H1 (cell line): ENCODE measurements around the gene CDH16. TPM values are rescaled to one million over a fixed set of nuclear protein-coding genes. Genes with fewer than 3 reads are reported as not detected.

ENCODE experiments used
- CTCF ChIA-PET: fragments of 300-600 bp; sonication (Branson Sonifier 250); formaldehyde crosslinking; loops from one replicate; lab custom pipeline; 2021; ENCODE audit not compliant: partially characterized antibody; lab: Charles Lee
- POLR2A ChIA-PET: fragments of 300-600 bp; sonication (Branson Sonifier 250); formaldehyde crosslinking; loops from one replicate; lab custom pipeline; 2021; ENCODE audit warnings: inconsistent platforms; ENCODE audit not compliant: partially characterized antibody; lab: Charles Lee
- DNase-seq, 2 experiments: peaks; one replicate each; pipeline versions ENCODE4 v3.0.0 to v3.0.0-alpha.2; 2010 to 2022; ENCODE audit warnings: low spot score in 2 of 2, low read depth in 1 of 2, mixed read lengths in 1 of 2
- FAIRE-seq: peaks from 2 replicates; lab custom pipeline; 2011; peaks lifted over from hg19 to GRCh38; lab: Jason Lieb, UNC
- H2AFZ ChIP-seq: 2 replicates; pipeline ENCODE4 v1.8.1; 2012; ENCODE audit warnings: low read length, inconsistent platforms
- H2AK5ac ChIP-seq: 2 replicates; pipeline ENCODE4 v1.6.1; 2013; ENCODE audit warnings: low read depth, low read length
- H2BK120ac ChIP-seq: replicated peaks from 2 replicates; pipeline ENCODE3; 2013; ENCODE audit warnings: low read depth, low read length, inconsistent platforms
- H2BK12ac ChIP-seq: 2 replicates; pipeline ENCODE4 v1.6.1; 2013; ENCODE audit warnings: low read depth, low read length
- H2BK15ac ChIP-seq: 2 replicates; pipeline ENCODE4 v1.6.1; 2013; ENCODE audit warnings: low read length
- H2BK20ac ChIP-seq: 2 replicates; pipeline ENCODE4 v1.6.1; 2013; ENCODE audit warnings: low read length
- H2BK5ac ChIP-seq: 2 replicates; pipeline ENCODE4 v1.6.1; 2013; ENCODE audit warnings: low read depth, low read length
- H3K14ac ChIP-seq: 2 replicates; pipeline ENCODE4 v1.6.1; 2013; ENCODE audit warnings: inconsistent platforms; ENCODE audit not compliant: insufficient read length
- H3K18ac ChIP-seq: 2 replicates; pipeline ENCODE4 v1.6.1; 2013; ENCODE audit warnings: low read length; ENCODE audit errors: extremely low read depth
- H3K23ac ChIP-seq: 2 replicates; pipeline ENCODE4 v1.6.1; 2013; ENCODE audit warnings: inconsistent platforms; ENCODE audit not compliant: insufficient read length
- H3K23me2 ChIP-seq: 2 replicates; pipeline ENCODE4 v1.6.1; 2013; ENCODE audit warnings: low read depth, low read length
- H3K27ac ChIP-seq: 2 replicates; pipeline ENCODE4 v1.6.1; 2011; ENCODE audit warnings: low read depth, low read length, inconsistent platforms
- H3K27me3 ChIP-seq, 4 experiments: replicated peaks in 1 of 4; 1 replicate in 1 of 4; 2 replicates in 3 of 4; pipeline versions ENCODE4 v1.6.1 to v1.8.1; 2011 to 2013; ENCODE audit warnings: low read length in 3 of 4, mild to moderate bottlenecking in 3 of 4, inconsistent platforms in 2 of 4, mixed read lengths in 2 of 4, moderate library complexity in 1 of 4; ENCODE audit not compliant: control insufficient read depth in 3 of 4, insufficient read depth in 3 of 4; ENCODE audit errors: extremely low read depth in 1 of 4
- H3K36me3 ChIP-seq, 4 experiments: 2 replicates each; pipeline versions ENCODE4 v1.6.1 to v1.8.1; 2011 to 2013; ENCODE audit warnings: mild to moderate bottlenecking in 4 of 4, low read length in 3 of 4, moderate library complexity in 2 of 4, control low read depth in 1 of 4, inconsistent platforms in 1 of 4; ENCODE audit not compliant: insufficient read depth in 4 of 4, control insufficient read depth in 2 of 4
- H3K4ac ChIP-seq: replicated peaks from 2 replicates; pipeline ENCODE3; 2013; ENCODE audit warnings: low read length, low read depth, mixed read lengths, inconsistent platforms; ENCODE audit not compliant: insufficient read length
- H3K4me1 ChIP-seq, 4 experiments: replicated peaks in 1 of 4; 1 replicate in 1 of 4; 2 replicates in 3 of 4; pipeline versions ENCODE4 v1.6.1 to v1.8.1; 2011 to 2013; ENCODE audit warnings: low read length in 3 of 4, inconsistent platforms in 2 of 4, mixed read lengths in 1 of 4; ENCODE audit not compliant: insufficient read depth in 4 of 4, control insufficient read depth in 3 of 4
- H3K4me2 ChIP-seq, 2 experiments: 2 replicates each; pipeline versions ENCODE4 v1.6.1 to v1.8.1; 2011 to 2013; ENCODE audit warnings: low read depth in 2 of 2, low read length in 2 of 2, control low read depth in 1 of 2, inconsistent platforms in 1 of 2, mild to moderate bottlenecking in 1 of 2; ENCODE audit not compliant: insufficient read depth in 1 of 2
- H3K4me3 ChIP-seq, 4 experiments: fragments of 200-600, 300-600 bp in 1 of 4; sonication (generic), shearing (Covaris generic), sonication (Bioruptor Twin) in 1 of 4; 2 replicates each; pipeline versions ENCODE4 v1.5.1 to v1.8.1; 2011 to 2016; ENCODE audit warnings: low read length in 4 of 4, low read depth in 3 of 4, control low read depth in 2 of 4, inconsistent platforms in 2 of 4, mild to moderate bottlenecking in 2 of 4, mixed read lengths in 1 of 4, moderate library complexity in 1 of 4; ENCODE audit not compliant: insufficient read depth in 2 of 4; ENCODE audit errors: extremely low read depth in 1 of 4
- H3K56ac ChIP-seq: replicated peaks from 2 replicates; pipeline ENCODE3; 2013; ENCODE audit warnings: low read depth, mild to moderate bottlenecking, mixed read lengths, low read length, inconsistent platforms; ENCODE audit not compliant: insufficient read length
- H3K79me1 ChIP-seq: 2 replicates; pipeline ENCODE4 v1.6.1; 2013; ENCODE audit warnings: low read depth, low read length, control low read depth
- H3K79me2 ChIP-seq, 2 experiments: 2 replicates each; pipeline versions ENCODE4 v1.6.1 to v1.8.1; 2012 to 2013; ENCODE audit warnings: low read length in 2 of 2, mild to moderate bottlenecking in 2 of 2, inconsistent platforms in 1 of 2; ENCODE audit not compliant: insufficient read depth in 2 of 2, control insufficient read depth in 1 of 2
- H3K9ac ChIP-seq, 4 experiments: replicated peaks in 1 of 4; 1 replicate in 1 of 4; 2 replicates in 3 of 4; pipeline versions ENCODE4 v1.6.1 to v1.8.1; 2011 to 2013; ENCODE audit warnings: low read depth in 3 of 4, low read length in 3 of 4, control low read depth in 2 of 4, mild to moderate bottlenecking in 2 of 4, moderate library complexity in 2 of 4, inconsistent platforms in 1 of 4; ENCODE audit errors: extremely low read depth in 1 of 4
- H3K9me3 ChIP-seq, 2 experiments: 2 replicates each; pipeline versions ENCODE4 v1.6.1 to v1.8.1; 2012 to 2013; ENCODE audit warnings: mild to moderate bottlenecking in 2 of 2, moderate library complexity in 2 of 2, control low read depth in 1 of 2, inconsistent platforms in 1 of 2, low read depth in 1 of 2, low read length in 1 of 2, mixed read lengths in 1 of 2; ENCODE audit not compliant: insufficient read depth in 2 of 2
- H4K20me1 ChIP-seq, 2 experiments: replicated peaks in 1 of 2; 2 replicates each; pipeline versions ENCODE3 to v1.8.1; 2011 to 2013; ENCODE audit warnings: inconsistent platforms in 2 of 2, low read length in 2 of 2, mild to moderate bottlenecking in 1 of 2; ENCODE audit not compliant: insufficient read depth in 2 of 2, control insufficient read depth in 1 of 2
- H4K5ac ChIP-seq: 2 replicates; pipeline ENCODE4 v1.6.1; 2013; ENCODE audit warnings: low read length, low read depth, mixed read lengths, inconsistent platforms; ENCODE audit not compliant: insufficient read length
- H4K8ac ChIP-seq: 2 replicates; pipeline ENCODE4 v1.8.0; 2013; ENCODE audit warnings: mild to moderate bottlenecking, moderate library complexity, low read length, inconsistent platforms; ENCODE audit not compliant: insufficient read depth; ENCODE audit errors: extremely low read depth
- H4K91ac ChIP-seq: replicated peaks from 2 replicates; pipeline ENCODE3; 2013; ENCODE audit warnings: low read length, mixed read lengths, inconsistent platforms; ENCODE audit not compliant: insufficient read length
- CREB1 ChIP-seq: IDR thresholded peaks from 2 replicates; pipeline ENCODE4 v1.6.1; 2012; ENCODE audit warnings: inconsistent platforms
- CTCF ChIP-seq, 3 experiments: IDR thresholded peaks; 1 replicate in 2 of 3; 2 replicates in 1 of 3; pipeline versions ENCODE4 v1.5.1 to v1.6.1; 2011; ENCODE audit warnings: low read length in 3 of 3, mild to moderate bottlenecking in 3 of 3, inconsistent platforms in 2 of 3, low read depth in 1 of 3, moderate library complexity in 1 of 3; ENCODE audit not compliant: insufficient read depth in 1 of 3; ENCODE audit errors: control extremely low read depth in 1 of 3
- JUN ChIP-seq: IDR thresholded peaks from 2 replicates; pipeline ENCODE4 v1.6.1; 2011; ENCODE audit warnings: low read depth, mild to moderate bottlenecking, improper control_type of control experiment, low read length
- KDM4A ChIP-seq: IDR thresholded peaks from one replicate; pipeline ENCODE4 v1.7.1; 2012; ENCODE audit warnings: low read depth, mild to moderate bottlenecking, moderate library complexity, low read length, inconsistent platforms; ENCODE audit not compliant: severe bottlenecking
- MAFK ChIP-seq: IDR thresholded peaks from 2 replicates; pipeline ENCODE4 v1.6.1; 2012; ENCODE audit warnings: low read depth, mild to moderate bottlenecking, improper control_type of control experiment, low read length
- POU5F1 ChIP-seq: IDR thresholded peaks from 2 replicates; pipeline ENCODE4 v1.6.1; 2011; ENCODE audit warnings: low read depth, mild to moderate bottlenecking, low read length, moderate library complexity
- RFX5 ChIP-seq: IDR thresholded peaks from 2 replicates; pipeline ENCODE4 v1.6.1; 2011; ENCODE audit warnings: low read depth, low read length, improper control_type of control experiment, borderline replicate concordance
- SIN3A ChIP-seq, 2 experiments: IDR thresholded peaks in 1 of 2; conservative IDR thresholded peaks in 1 of 2; 2 replicates each; pipeline ENCODE4 v1.6.1; 2011 to 2012; ENCODE audit warnings: low read length in 2 of 2, improper control_type of control experiment in 1 of 2, low read depth in 1 of 2, mild to moderate bottlenecking in 1 of 2
- SIX5 ChIP-seq: IDR thresholded peaks from 2 replicates; pipeline ENCODE4 v1.6.1; 2011; ENCODE audit warnings: mild to moderate bottlenecking, low read depth, low read length
- TBP ChIP-seq: IDR thresholded peaks from 2 replicates; pipeline ENCODE4 v1.6.1; 2011; ENCODE audit warnings: low read depth, low read length, improper control_type of control experiment
- WGBS, 2 experiments: shearing (Covaris generic) in 1 of 2; methylation state at CpG; one replicate each; pipeline versions ENCODE4 v1.1.6 to v1.1.7; 2013 to 2015; ENCODE audit warnings: low lambda C conversion rate in 2 of 2, mixed read lengths in 2 of 2, inconsistent platforms in 1 of 2, low coverage in 1 of 2, missing lambda C conversion rate in 1 of 2; ENCODE audit not compliant: insufficient replicate concordance in 2 of 2, insufficient coverage in 1 of 2, insufficient read length in 1 of 2; ENCODE audit errors: extremely low coverage in 1 of 2, missing lambda C conversion rate in 1 of 2; 5-methylcytosine and 5-hydroxymethylcytosine counted together
- polyA plus RNA-seq, 7 experiments: library from polyadenylated mRNA; depleted of rRNA in 3 of 7; stranded (reverse) in 5 of 7; unstranded in 2 of 7; fragments of >200 nt in 5 of 7; fragments of 200-250 nt in 2 of 7; gene quantifications; 1 replicate in 5 of 7; 2 replicates in 1 of 7; 4 replicates in 1 of 7; pipeline versions ENCODE4 v1.2.1 to v1.2.3, GENCODE V29; 2011 to 2013; ENCODE audit warnings: missing spikeins in 2 of 7, mixed read lengths in 2 of 7
- total RNA-seq: library from RNA; stranded (reverse); fragmentation: NEBNext Ultra II Directional; extraction: Animal tissue kit (Norgen Biotek cat#: 25700); gene quantifications from 2 replicates; pipeline ENCODE4 v1.2.1, GENCODE V29; 2021

CDH16 gene
- total and polyA plus RNA-seq, 2 of the 8 experiments (the other 6 are each of a cell fraction or from before 2014, with no cell fraction given): not detected

- peaks cover 0 to 9% (median 5%) of the 10 kb centered on the region in 4 experiments; a peak in 4 of 7 replicates for H3K4me1 ChIP-seq
- peaks cover 2 to 11% of the 10 kb centered on the region in 2 experiments for H4K20me1 ChIP-seq
- H3K56ac ChIP-seq: no peak overlapping the region
- no peak for FAIRE-seq
- no peaks in the 10 kb centered on the region; a peak in 1 of 4 replicates for H3K79me2 ChIP-seq
- H4K8ac ChIP-seq: 0 out of 2 replicates have a peak overlapping the region, but pooled peaks have one; percentile 57
- H3K27ac ChIP-seq: no peak overlapping the region
- H2BK120ac ChIP-seq: no peak overlapping the region
- no peak overlapping the region for H2BK5ac ChIP-seq
- no peak overlapping the region for H2AK5ac ChIP-seq
- H3K4me2 ChIP-seq: no peak overlapping the region
- WGBS, 2 experiments: 88% methylated on average over 10 of the region's 10 CpGs; no CpG with 5 or more reads in 1 of the 2 experiments
- H2BK20ac ChIP-seq: no peak overlapping the region
- H2AFZ ChIP-seq: no peak overlapping the region
- no peak overlapping the region for H4K5ac ChIP-seq
- ChIA-PET CTCF (interaction anchor here (1.2 to 3.2 kb wide), 3 partner anchors 10 to 43 kb away, joined by 3 to 10 read pairs (median 5); no protein-coding TSS in a partner anchor), POLR2A (no interaction called here)
- H3K4ac ChIP-seq: no peak overlapping the region
- no peak overlapping the region for H3K14ac ChIP-seq
- H4K91ac ChIP-seq: no peak overlapping the region
- peaks cover 15% of the 10 kb centered on the region; the same call in 1 of the 2 replicates for H3K23me2 ChIP-seq
- no peak overlapping the region for H3K18ac ChIP-seq
- H3K79me1 ChIP-seq: peaks cover 2% of the 10 kb centered on the region; the same call in 1 of the 2 replicates
- no peak overlapping the region for H2BK15ac ChIP-seq
- H3K23ac ChIP-seq: no peak overlapping the region
- H3K27me3 ChIP-seq: peaks cover 0 to 9% (median 6%) of the 10 kb centered on the region in 4 experiments; a peak in 4 of 7 replicates
- no peak overlapping the region for H2BK12ac ChIP-seq
- no peak overlapping the region for H3K9ac ChIP-seq
- peaks cover 3 to 13% (median 12%) of the 10 kb centered on the region in 4 experiments; a peak in 7 of 8 replicates for H3K36me3 ChIP-seq
- H3K4me3 ChIP-seq: no peak overlapping the region
- H3K9me3 ChIP-seq: no peaks in the 10 kb centered on the region
- DNase-seq: no peak
- no peak for TF ChIP-seq MAFK
- no peak for TF ChIP-seq SIN3A (conservative IDR thresholded peaks at IDR 0.05 in 1 of 2, IDR thresholded peaks at IDR 0.05 in 1 of 2; ENCODE audit: low read depth in 1 of 2, low read length in 2 of 2)
- TF ChIP-seq CTCF (IDR thresholded peaks at IDR 0.05; ENCODE audit: control extremely low read depth in 1 of 3, insufficient read depth in 1 of 3, low read depth in 1 of 3, low read length in 3 of 3): no peak
- no peak for TF ChIP-seq JUN
- no peak for TF ChIP-seq POU5F1
- TF ChIP-seq CREB1: no peak
- no peak for TF ChIP-seq TBP
- no peak for TF ChIP-seq KDM4A
- TF ChIP-seq SIX5: no peak
- TF ChIP-seq RFX5: no peak
Measured at GRCh38 chr16:66937725-66938337, 19.1 kb upstream of the CDH16 start.
